Sigmoid colon (tissue), 4 donors: ENCODE data around the gene RPL19.

ENCODE experiments used
- EP300 ChIP-seq, 4 donors: sonication (generic); formaldehyde crosslinking; IDR thresholded peaks; one replicate each; pipeline ENCODE4 v1.6.1; 2017; ENCODE audit warnings: antibody characterized with exemption in 4 of 4
- POLR2A ChIP-seq, 2 donors: fragments of 450-650 bp; IDR thresholded peaks; one replicate each; pipeline ENCODE4 v1.6.1; 2016; ENCODE audit warnings: antibody characterized with exemption in 2 of 2, mild to moderate bottlenecking in 2 of 2, moderate library complexity in 2 of 2
- POLR2AphosphoS5 ChIP-seq, 4 donors: sonication (generic); formaldehyde crosslinking; IDR thresholded peaks; one replicate each; pipeline ENCODE4 v1.6.1; 2017; ENCODE audit warnings: antibody characterized with exemption in 4 of 4
- TF ChIP-seq, protein P1 (sequence below), 4 experiments: fragments of 450-650 bp in 3 of 4; fragments of 200-600 bp in 1 of 4; IDR thresholded peaks; one replicate each; pipeline ENCODE4 v1.5.1; 2016 to 2019; ENCODE audit warnings: antibody characterized with exemption in 4 of 4, mild to moderate bottlenecking in 3 of 4, moderate library complexity in 2 of 4

DNA sequence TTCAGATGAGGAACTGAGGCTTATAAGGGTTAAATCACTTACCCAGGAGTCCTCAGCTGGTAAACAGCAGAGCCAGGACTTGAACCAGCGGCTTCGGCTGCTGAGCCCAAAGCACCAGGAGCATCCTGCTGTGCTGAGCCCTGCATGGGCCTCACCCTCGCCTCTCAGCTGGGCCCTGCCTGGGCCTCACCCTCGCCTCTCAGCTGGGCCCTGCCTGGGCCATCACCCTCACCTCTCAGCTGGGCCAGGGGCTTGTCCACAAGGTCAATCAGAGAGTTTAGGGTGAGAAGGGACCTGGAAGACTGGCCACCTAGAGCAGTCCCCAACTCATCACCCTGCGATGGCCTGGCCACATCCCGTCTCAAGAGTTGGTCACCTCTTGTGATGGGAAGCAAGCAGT is 21.5 kb downstream of the RPL19 start:
- TF ChIP-seq, protein P1, sequence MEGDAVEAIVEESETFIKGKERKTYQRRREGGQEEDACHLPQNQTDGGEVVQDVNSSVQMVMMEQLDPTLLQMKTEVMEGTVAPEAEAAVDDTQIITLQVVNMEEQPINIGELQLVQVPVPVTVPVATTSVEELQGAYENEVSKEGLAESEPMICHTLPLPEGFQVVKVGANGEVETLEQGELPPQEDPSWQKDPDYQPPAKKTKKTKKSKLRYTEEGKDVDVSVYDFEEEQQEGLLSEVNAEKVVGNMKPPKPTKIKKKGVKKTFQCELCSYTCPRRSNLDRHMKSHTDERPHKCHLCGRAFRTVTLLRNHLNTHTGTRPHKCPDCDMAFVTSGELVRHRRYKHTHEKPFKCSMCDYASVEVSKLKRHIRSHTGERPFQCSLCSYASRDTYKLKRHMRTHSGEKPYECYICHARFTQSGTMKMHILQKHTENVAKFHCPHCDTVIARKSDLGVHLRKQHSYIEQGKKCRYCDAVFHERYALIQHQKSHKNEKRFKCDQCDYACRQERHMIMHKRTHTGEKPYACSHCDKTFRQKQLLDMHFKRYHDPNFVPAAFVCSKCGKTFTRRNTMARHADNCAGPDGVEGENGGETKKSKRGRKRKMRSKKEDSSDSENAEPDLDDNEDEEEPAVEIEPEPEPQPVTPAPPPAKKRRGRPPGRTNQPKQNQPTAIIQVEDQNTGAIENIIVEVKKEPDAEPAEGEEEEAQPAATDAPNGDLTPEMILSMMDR (IDR thresholded peaks at IDR 0.05), result no peak
- TF ChIP-seq POLR2A (IDR thresholded peaks at IDR 0.05) (no peak), POLR2AphosphoS5 (IDR thresholded peaks at IDR 0.05) (no peak), EP300 (IDR thresholded peaks at IDR 0.05) (no peak)
